Fibroblast of lung (primary cell): ENCODE measurements around the gene CORO2A.

ENCODE experiments used
- CTCF ChIP-seq, 2 donors: IDR thresholded peaks in 1 of 2; conservative IDR thresholded peaks in 1 of 2; 1 replicate in 1 of 2; 2 replicates in 1 of 2; pipeline ENCODE4 v1.5.1; 2011 to 2012; ENCODE audit warnings: low read length in 2 of 2, control low read depth in 1 of 2, inconsistent platforms in 1 of 2, low read depth in 1 of 2, mild to moderate bottlenecking in 1 of 2
- EZH2 ChIP-seq: IDR thresholded peaks from 2 replicates; pipeline ENCODE4 v1.5.1; 2012; ENCODE audit warnings: low read length, control low read depth, mild to moderate bottlenecking; ENCODE audit errors: missing control alignments

GRCh38 chr9:98097836-98098235 lies 94.6 kb downstream of the CORO2A start:
- no peak for TF ChIP-seq CTCF (conservative IDR thresholded peaks at IDR 0.05 in 1 of 2, IDR thresholded peaks at IDR 0.05 in 1 of 2; ENCODE audit: low read depth in 1 of 2, low read length in 2 of 2)
- no peak for TF ChIP-seq EZH2
